Stimulated activated CD8-positive, alpha-beta memory T cell treated with anti-CD3 and anti-CD28 coated beads, Interleukin-15, amount 100 ng/mL, for 48 hours (primary cell): ENCODE results near the gene ATG16L1.

Experiments used
- DNase-seq, 2 donors: peaks; one replicate each; pipeline ENCODE4 v3.0.0-alpha.2; 2020; ENCODE audit warnings: low read depth in 2 of 2

ATG16L1 gene

DNA sequence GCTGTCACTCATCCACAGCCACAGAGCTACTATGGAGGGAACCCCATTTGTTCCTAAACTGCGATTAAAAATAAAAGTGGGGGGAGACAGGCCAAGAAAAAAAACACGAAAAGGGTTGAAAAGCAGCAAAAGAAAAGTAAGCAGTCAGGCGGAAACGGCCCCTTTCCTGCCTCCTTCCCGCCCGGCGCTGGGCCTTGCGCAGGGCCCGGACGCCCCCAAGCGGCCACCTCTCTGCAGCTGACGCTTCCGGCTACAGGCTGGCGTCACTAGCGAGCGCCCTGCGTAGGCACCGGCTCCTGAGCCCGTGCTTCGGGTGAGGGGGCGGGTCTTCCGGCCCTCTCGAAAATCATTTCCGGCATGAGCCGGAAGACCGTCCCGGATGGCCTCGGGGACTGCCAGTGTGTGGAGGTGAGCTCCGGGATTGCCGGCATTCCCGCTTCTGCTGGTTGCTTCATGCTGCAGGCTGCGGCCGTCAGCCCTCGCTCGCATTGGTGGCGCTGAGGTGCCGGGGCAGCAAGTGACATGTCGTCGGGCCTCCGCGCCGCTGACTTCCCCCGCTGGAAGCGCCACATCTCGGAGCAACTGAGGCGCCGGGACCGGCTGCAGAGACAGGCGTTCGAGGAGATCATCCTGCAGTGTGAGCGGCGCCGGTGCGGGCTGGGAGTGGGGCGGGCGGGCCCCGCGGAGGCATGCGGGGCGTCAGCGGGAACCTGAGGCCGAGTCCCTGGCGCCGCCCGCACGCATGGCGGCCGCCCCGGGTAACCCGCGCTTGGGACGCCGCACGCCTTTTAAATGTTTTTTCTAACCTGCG is at the start of gene ATG16L1:
Gene ATG16L1, plus strand, starts transcription at position 368 of the 811 bp plus-strand sequence. Its CDS starts 155 bp downstream, at position 523.
- DNase-seq: peak; percentile 94

DNA sequence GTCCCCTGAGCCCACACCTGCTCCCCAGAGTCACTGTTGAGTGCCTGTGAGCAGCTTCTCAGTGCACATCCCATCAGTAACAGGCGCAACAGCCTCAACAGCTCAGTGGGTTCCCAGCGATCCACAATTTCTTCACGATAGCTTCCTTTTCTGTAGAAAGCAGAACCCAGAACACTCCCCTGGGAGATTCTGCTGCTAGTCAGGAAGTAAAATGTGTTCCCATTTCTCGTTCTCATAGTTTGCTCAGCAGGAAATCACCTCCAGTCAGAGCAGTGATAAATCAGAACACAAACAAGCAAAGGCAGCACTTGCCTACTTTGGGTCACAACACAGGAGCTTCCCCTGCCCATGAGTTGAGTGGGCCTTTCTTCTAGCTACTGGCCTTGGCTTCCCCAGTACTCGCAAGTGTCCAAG is 48.9 kb upstream of the ATG16L1 start:
- DNase-seq: no peak

DNA sequence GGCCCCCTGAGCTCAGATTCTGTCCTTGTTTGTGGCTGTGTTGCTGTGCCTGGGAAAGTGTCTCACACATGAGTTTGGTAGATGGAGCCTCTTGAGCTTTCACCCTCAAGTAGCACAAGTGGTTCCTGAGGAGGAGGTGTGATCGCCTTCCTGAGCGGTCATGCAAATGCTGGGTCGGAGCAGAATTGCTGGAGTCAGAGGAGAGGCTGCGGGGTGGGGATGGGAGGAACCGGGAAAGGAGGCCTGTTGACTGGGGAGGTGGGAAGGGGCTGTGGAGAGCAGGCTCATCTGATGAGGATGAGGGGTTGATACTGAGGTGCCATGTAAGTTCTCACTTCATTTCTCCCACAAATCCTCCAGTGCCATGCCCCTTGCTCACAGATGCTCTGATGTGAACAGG is 48.4 kb upstream of the ATG16L1 start:
- no peak for DNase-seq

DNA sequence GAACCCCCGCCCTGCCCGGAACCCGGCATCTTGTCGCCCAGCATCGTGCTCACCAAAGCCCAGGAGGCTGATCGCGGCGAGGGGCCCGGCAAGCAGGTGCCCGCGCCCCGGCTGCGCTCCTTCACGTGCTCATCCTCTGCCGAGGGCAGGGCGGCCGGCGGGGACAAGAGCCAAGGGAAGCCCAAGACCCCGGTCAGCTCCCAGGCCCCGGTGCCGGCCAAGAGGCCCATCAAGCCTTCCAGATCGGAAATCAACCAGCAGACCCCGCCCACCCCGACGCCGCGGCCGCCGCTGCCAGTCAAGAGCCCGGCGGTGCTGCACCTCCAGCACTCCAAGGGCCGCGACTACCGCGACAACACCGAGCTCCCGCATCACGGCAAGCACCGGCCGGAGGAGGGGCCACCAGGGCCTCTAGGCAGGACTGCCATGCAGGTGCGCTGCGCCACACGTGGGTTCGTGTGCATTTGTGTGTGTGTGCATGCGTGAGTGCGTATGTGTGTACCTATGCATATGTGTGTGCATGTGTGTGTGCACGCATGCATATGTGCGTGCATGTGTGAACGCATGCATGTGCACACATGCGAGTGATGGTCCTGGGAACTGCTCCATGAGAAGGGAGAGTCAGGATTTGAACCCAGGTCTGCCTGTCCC is 47.1 kb upstream of the ATG16L1 start:
- no peak for DNase-seq

DNA sequence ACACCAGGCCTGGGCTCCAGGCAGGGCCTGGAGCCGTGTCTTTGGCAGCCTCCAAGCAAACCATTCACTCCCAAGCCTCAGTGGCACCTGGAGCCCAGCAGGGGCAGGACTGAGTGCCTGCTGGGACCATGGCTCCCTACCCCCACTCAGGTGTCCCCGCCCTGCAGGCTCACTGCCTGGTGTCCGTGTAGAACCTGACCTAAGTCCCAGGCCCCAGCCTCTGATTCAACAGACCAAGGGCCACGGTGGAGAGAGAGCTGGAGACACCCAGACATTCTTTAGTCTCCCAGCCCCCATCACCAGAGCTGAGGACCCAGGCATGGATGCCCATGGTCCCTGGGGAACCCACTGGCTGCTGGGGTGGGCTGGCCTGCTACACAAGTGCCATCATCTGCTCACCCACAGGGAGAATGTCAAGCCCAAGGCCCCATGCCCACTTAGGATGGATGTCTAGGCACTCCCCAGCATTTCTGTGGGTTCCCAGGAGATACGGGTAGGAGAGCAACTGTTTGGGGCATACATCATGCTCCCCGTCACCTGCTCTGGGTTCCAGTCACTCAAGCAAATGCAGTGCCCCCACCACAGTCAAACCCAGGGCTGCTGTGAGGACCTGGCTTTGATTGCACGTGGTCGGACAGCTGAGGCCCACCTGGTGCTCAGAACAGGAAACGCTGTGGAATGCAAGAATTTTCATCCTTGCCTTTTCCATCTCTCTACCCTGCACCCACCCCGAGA is 42.9 kb upstream of the ATG16L1 start:
- no peak for DNase-seq

DNA sequence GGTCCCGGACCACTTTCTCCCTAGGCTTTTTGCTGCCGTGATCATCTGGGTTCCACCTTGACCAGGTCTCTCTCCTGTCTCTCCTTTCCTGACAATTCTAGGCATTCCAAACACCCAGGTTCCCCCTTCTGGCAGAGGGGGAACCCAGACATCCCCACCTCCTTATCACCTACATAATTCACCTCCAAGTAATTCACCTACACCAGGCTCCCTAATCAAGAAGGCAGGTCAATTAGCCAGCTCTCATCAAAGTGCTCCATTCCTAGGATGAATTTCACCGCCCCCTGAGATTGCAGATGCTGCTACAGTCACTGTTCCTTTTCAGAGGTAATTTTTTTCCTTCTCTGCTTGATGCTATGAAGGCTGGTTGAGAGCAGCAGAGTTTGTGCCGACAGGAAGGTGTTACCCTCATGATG is 42.3 kb upstream of the ATG16L1 start:
- no peak for DNase-seq

DNA sequence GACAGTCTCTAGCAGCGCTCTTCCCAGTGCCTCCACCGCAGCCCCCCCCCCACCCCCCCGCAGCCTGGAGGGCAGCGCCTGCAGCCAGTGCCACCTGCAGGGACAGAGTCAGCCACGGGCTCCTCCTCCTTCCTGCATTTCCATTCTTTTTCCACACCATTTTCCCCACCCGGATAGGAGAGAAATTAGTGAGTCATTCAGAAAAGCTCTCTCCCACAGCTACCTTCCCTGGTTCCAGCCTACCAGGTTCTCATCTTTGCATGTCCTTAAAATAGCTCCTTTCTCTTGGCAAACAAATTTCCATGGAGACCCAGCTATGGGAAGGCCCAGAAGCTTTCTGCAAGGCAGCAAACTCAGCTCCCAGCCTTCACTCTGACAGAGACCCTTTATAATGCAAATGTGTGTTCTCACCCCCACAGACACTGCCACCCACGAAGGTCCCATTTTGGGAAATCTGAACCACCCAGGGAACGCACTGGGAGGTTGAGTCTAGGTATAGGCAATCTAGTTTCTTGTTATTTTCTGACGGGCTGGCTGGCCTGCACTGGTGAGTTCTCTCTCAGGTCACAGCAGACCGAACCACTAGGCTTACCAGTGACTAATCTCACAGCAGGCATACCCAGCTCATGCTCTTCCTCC is 41.8 kb upstream of the ATG16L1 start:
- DNase-seq: no peak

DNA sequence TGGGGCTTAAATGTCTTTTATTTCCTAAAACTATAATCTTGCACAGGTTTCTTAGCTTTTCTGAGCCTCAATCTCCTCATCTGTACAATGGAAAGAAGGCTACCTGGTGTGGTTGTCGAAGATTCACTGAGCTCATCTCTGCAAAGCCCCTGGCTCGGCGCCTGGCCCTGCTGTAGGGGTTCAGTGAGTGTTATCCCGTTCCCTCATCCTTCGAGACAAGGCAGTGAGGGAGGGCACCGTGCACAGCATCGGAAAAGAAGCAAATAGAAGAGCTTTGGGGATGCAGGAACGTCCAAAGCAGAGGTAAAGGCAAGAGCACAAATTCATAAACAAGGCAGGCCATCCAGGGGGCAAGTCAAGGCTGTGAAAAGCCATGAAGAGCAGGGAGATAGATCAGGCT is 41.2 kb upstream of the ATG16L1 start:
- no peak for DNase-seq

DNA sequence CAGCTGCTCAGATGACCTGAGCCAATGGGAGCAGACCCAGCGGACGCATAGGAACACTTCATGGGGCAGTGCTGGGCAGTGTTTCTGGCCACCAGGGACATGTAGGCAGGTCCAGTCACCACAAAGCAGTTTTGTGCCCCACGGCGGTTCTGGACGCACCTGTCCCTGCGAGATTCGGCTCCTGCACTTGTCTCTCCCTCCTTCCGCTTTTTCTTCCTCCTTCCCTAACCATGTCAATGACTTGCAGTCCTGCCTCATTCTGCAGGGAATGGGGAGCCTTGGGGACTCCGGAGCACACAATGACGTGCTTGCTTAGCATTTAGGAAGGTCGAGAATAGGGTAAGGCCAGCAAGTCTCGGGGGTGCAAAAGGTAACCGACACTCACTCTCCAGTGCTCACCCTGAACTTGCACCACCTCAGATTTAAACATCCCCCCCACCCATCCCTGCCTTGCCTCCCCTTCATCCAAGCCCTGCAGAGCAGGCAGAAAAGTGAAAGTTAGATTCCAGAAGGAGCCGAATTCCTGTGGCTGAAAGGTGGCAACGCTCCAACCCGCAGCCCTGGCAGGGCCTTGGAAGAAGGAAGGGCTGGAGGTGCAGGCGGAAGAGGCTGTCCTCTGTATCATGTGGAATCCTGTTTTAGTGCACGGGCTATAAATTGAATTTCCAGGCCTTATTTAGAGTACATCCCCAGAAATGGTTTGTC is 40.5 kb upstream of the ATG16L1 start:
- no peak for DNase-seq

DNA sequence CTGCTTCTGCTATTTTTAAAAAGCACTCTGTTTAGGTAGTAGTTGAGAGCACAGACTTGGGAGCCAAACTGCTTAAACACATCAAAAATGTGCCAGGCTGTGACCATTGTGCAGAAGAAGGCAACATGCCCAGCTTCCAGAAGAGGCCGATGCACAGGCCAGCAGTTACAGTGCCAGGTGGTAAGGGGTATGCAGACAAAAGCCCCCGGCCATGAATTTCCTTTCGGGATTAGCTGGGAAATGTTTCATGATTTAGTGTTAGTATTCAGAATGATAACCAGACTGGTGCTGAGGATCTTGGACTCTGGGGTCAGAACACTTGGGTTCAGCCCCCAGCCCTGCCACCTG is 40.0 kb upstream of the ATG16L1 start:
- no peak for DNase-seq

DNA sequence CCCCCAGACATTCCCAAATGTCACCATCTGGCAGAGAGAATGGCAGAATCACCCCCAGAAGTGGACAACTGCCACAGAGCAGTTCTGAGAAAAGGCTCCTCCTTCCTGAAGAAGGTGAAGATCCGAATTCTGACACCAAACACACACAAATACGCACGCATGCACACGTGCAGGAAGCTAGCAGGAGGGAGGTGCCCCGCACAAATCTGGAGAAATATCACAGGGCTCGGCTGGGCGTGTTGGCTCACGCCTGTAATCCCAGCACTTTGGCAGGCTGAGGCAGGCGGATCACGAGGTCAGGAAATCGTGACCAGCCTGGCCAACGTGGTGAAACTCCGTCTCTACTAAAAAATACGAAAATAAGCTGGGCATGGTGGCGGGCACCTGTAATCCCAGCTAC is 38.5 kb upstream of the ATG16L1 start:
- DNase-seq: no peak

DNA sequence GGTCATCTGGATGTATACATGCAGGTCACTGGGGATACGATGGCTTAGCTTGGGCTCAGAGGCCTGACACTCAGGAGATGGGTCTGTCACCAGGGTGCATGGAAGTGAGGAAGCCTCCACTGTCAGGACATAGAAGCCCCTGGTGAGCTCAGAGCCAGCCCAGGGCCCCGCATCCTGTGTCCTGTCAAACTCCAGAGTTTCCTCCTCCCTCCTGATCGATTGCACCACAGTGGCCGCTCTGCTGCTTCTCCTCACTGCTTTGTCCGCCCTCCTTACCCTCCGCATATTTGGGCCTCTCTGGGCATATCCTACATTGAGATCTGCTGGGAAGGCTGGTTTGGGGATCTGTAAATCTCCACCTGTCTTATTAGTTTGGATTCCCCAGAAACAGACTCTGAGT is 37.5 kb upstream of the ATG16L1 start:
- no peak for DNase-seq

DNA sequence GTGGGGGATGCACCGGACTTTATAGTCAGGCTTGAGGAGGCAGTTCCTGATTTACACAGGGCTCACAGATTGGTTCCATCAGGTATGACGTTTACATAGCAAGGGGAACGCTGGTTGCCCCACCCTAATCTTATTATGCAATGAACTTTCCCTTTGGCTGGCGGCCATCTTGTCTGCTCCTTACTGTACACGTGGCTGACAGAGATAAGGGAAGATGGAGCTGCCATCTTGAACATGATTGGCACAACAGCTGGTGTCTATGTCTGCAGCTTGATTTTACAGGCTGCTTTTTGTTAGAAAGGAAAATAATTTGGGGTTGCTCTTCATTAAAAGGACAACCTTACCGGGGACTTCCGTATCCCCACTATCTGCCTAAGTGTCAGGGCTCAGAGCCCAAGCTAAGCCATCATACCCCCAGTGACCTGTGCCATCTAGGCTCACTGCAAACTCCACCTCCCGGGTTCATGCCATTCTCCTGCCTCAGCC is 33.5 kb upstream of the ATG16L1 start:
- DNase-seq: no peak

DNA sequence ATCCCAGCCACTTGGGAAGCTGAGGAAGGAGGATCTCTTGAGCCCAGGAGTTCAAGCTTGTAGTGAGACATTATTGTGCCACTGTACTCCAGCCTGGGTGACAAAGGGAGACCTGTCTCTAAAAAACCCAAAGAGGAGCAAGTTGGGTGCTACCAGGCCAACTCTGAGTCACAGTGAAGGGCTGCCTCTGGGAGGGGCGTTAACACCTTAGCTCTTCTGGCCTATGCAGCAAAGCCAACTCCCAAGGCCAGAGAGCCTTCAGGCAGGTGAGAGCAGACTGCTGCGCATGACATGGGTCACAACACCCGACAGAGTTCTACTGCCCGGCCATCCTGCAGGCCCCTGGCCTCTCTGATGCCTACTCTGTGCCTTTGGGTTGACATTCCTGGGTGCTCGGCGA is 32.6 kb upstream of the ATG16L1 start:
- no peak for DNase-seq

DNA sequence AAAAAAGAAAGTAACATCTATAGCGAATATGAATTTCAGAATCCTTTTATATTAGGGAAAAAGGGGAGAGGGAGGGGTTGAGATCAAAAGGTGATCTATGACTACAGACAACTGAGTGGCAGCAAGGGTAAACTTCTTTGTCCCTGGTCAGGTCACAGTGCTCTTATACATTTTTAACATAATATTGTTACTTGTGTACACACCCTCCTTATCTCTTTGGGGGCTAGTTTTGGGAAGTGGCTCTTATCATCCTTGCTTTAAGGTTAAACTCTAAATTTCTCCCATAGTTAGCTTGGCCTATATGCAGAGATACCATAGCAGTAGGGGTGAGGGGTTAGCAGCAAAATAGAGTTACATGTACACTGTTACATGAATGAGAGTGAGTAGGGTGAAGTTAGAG is 31.6 kb upstream of the ATG16L1 start:
- DNase-seq: no peak

DNA sequence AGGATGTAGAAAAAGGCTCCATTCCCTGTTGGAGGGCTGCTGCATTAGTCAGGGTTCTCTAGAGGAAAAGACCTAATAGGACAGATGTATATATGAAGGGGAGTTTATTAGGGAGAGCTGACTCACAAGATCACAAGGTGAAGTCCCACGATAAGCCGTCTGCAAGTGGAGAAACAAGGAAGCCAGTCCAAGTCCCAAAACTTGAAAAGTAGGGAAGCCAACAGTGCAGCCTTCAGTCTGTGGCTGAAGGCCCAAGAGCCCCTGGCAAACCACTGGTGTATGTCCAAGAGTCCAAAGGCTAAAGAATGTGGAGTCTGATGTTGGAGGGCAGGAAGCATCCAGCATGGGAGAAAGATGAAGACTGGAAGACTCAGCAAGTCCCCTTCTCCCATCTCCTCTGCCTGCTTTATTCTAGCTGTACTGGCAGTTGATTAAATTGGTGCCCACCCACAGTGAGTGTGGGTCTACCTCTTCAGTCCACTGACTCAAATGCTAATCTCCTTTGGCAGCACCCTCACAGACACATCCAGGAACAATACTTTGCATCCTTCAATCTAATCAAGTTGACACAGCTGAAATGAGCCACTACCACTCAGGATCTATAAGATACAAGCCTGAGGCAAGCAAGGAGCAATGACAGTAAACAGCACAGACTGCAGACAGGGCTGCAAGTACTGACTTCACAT is 30.0 kb upstream of the ATG16L1 start:
- no peak for DNase-seq

DNA sequence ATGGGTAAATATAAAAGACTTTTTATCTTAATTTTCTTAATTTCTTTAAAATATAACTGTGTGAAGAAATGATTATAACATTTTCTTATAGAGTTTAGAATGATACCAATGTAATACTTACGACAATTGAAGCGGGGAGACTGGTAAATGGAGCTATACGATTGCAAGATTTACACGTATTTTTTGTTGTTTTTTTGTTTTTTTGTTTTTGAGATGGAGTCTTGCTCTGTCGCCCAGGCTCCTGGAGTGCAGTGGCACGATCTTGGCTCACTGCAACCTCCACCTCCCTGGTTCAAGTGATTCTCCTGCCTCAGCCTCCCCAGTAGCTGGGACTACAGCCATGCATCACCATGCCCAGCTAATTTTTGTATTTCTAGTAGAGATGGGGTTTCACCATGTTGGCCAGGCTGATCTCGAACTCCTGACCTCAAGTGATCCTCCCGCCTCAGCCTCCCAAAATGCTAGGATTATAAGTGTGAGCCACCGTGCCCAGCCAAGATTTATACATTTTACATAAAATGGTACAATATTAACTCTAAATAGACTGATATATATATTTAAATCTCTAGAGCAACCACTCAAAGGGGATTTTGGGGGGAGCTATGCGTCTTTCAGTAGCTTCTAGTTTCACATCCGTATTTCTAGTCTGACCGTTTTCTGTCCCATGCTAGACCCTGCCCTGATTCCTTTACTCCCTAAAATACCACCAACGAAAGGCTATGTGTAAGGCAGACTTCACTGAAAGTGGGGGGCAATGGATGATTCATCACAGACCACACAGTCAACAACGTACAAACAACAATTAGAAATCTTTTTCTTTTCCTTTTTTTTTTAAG is 28.2 kb upstream of the ATG16L1 start:
- no peak for DNase-seq

DNA sequence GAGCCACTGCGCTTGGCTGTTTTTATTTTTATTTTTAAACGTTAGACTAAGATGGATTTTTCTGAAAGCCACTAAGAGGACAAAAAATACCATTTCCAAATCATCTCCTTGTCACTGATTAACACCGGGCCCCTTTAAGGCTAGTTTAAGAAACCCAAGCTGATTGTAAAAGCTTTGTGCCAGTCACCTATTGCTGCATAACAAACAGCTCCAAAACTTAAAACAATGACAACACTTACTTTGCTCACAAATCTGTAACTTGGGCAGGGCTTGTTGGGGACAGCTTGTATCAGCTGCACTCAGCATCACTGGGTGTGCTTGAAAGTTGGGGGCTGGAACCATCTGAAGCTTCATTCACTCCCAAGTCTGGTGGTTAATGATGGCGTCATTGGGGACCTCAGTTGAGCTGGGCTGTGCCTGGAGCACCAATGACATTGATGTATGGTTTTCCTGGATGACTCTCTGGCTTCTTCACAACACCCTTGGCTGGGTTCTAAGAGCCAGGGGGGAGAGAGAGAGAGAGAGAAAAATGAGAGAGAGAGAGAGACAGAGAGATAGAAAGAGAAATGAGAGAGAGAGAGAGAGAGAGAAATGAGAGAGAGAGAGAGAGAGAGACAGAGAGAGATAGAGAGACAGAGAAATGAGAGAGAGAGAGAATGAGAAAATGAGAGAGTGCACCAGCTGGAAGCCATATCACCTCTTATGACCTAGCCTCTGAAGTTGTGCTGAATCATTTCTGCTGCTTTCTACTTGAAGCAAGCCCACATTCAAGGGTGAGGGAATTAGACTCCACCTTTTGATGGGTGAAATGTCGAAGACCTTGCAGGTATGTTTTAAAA is 26.0 kb upstream of the ATG16L1 start:
- no peak for DNase-seq

DNA sequence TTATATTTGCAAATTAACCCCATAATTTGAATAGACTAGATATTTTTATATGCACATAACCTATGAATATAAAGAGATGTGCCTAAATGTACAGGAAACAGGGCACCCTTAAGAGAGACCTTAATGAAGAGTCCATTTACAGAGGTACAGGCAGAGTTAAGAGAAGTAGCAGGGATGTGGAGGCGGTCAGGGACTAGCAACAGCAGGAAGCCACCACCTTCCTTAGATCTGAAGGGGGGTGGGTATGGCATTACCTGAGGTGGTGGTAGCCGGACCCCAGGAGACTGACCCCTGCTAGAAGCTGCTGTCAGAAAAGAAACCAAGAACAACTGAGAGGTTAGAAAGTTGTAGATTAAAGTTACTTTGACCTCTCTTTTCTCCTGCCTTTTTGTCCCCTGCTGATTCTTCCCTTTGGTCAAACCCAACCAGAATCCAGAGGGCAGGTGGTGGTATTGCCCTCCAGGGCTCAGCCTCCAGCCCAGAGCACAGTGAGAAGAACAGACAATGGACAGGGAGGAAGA is 24.9 kb upstream of the ATG16L1 start:
- DNase-seq: no peak
